CD4-positive, alpha-beta T cell treated with Interleukin-15 for 1 hour (primary cell): Measurements from ENCODE around the gene FCAMR.
"Not testable (repeated sequence)": the region's sequence is repeated elsewhere in the genome, so short reads cannot be mapped to it uniquely, and the experiment has no call there.

Experiments
- DNase-seq: peaks from one replicate; pipeline ENCODE4 v3.0.0-alpha.2; 2020

FCAMR gene

DNA sequence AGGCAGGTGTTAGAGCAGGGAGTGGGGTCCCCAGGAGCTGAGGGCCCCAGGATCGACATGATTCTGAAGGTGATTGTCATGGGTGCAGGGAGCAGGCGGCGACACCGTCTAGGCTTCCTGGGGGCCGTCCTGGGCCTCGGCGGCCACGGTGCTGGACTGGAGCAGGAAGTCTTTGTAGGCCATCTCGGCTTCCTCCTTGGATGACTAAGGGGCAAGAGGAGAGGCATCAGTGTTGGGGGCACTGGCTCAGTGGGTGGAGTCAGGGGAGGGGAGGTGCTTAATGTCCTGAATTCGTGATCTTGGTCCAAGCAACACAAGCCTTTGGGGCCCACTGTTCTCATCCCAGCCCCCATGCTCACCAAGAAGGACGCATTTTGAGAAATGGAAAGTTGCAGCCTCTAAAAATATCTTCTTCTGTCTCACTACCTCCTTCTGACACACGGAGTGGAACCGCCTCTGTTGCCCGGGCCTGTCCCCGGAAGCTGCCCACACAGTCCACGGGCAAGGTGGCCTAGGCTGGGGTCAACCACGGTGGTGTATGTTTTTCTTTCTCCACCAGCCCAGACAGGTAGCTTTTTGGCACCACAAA, 40.0 kb downstream of the FCAMR start:
- peak; percentile 74 for DNase-seq

DNA sequence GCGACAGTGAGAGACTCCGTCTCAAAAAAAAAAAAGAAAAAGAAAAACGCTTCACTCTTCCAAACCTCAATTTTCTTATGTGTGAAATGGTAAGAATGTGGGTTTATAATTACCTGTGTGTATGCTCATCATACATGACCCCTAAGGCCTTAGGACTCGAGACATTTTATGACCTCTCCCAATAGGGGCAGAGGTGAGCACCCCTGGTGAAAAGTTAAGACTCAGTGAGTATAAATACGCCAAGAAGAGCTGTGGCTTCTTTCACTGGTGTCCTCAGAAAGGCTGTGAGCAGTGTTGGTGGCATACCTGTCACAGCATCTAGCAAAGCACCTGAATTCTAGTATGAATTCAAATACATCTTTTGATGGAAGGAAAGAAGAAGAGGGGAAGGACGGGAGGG, 40.7 kb downstream of the FCAMR start:
- no peak for DNase-seq

DNA sequence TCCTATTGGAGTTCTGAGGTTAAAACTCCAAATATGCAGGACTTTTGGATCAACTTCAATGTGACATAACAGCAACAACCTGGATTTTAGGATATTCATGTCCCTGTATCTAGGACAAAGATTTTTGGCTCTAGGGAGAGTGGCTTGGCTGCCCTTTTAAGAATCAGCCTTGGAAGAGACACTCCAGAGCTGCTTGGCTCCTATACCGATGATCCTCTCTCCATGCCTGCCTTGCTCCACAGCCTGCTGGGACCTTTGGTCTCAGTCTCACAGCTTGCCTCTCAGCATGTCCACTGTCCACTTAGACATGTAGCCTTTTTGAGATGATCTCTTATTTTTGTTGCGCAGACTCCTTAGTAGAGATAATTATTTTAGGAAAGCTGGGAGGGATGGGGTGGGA, 44.0 kb downstream of the FCAMR start:
- no peak for DNase-seq

DNA sequence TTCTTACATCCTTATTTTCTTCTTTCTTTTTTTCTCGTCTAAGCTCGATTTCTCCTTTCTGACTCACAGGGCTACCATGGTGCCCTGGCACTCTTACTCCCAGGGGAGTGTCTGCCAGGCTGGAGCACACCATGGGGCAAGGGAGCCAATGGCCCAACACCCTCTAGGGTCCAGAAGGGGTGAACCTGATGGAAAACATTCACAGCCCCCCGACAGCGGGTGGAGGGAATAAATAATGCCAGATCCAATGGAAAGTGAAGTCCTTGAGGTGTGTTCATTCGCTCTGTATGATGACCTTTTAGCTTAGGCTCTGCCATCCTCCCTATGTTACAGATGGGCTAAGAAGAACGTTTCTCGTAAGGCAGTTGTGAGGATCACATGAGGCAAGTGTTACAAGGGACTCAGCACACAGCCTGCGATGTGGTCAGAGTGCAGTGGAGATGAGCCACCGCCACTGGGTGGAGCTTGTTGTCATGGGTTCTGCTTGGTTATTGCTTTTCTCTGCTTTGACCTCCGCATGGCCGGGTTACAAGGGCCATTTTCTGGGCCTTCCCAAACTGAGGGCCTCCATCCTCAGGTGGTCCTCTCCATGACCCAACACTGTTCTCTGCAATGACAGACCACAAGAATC, 45.0 kb downstream of the FCAMR start:
- peak; percentile 84 for DNase-seq

DNA sequence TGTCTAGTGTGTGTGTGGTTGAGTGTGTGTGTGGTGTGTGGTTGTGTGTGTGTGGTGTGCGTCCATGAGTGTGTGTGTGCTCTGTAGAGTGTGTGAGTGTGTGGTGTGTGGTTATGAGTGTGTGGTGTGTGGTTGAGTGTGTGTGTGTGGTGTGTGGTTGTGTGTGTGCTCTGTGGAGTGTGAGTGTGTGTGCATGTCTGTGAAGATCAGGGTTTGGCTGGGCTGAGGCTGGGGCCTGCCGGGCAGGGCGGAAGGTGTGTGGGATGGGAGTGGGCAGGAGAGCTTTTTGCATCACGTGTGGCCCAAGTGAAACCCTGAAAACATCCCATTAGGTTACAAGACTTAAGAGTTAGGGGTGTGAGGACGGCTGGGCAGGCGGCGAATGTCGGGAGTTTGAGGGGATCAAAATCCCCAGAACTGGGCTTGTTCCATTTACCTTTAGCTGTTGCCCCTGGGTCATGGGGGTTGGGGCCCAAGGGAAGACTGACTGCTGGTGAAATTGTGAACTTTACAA, 45.6 kb downstream of the FCAMR start:
- DNase-seq, result peak; percentile 43

DNA sequence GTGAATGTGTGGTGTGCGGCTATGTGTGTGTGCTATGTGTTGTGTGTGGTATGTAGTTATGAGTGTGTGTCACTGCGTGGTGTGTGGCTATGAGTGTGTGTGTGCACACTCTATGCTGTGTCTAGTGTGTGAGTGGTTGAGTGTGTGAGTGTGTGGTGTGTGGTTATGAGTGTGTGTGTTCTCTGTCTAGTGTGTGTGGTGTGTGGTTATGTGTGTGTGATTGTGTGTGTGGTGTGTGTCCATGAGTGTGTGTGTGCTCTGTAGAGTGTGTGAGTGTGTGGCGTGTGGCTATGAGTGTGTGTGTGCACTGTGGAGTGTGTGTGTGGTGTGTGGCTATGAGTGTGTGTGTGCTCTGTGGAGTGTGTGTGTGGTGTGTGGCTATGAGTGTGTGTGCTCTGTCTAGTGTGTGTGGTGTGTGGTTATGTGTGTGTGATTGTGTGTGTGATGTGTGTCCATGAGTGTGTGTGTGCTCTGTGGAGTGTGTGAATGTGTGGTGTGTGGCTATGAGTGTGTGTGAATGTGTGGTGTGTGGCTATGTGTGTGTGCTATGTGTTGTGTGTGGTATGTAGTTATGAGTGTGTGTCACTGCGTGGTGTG, 46.2 kb downstream of the FCAMR start:
- not testable (repeated sequence) for DNase-seq

DNA sequence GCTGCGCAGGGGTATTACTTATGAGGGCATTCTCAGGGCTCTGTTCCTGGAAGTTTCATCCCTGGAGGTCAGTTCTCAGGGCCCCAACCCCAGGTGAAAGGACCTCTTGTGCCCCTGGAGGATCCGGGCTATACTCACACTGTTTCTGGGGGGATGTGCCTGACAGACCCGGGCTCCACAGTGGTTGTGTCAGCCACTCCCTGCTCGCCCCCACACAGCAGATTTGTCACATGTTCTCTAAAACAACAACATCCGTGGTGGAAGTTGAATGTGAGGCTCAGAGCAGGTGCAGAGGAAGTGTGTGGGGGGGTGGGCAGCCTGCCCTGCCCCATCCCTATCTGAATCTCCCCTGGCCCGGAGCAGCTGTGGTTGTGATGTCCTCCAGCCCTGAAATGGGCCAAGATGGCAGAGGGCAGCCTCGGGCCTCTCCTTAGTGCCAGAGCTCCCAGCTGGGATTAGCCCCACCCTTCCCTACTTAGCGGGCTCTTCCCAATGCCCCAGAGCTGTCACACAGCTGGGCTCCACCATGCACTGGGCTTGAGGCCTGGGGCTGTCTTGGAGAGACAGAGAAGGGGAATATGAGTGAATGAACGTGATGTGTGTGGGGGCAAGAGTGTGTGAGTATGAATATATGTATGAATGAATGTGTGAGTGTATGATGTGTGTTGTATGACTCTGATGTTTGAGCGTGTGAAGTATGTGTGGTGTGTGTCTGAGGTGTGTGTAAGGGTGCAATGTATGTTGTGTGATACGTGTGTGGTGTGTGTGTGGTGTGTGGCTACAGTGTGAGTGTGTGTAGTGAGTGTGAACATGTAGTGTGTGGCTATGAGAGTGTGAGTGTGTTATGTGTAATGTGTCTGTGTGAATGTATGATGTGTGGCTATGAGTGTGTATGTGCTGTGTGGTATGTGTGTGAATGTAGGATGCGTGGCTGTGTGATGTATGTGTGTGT, 47.0 kb downstream of the FCAMR start:
- peak; percentile 89 for DNase-seq

DNA sequence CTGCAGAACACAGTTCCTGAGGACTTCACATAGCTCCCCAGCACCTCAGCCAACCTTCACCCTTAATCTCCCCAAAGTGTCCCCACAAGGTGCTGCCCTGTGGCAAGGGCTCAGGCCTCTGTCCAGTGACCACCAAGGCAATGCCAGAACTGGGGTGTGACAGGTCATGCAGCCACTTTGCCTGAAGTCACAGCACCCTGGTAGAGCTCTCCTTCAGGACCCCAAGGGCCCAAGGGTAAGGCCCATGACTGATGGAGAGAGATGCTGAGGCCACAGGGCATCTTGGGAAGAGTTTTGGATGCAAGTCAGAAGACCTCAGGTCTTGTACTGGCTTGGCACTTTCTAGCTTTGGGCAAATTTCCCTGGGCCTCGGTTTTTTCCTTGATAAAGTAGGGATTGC, 47.7 kb downstream of the FCAMR start:
- DNase-seq, result no peak

DNA sequence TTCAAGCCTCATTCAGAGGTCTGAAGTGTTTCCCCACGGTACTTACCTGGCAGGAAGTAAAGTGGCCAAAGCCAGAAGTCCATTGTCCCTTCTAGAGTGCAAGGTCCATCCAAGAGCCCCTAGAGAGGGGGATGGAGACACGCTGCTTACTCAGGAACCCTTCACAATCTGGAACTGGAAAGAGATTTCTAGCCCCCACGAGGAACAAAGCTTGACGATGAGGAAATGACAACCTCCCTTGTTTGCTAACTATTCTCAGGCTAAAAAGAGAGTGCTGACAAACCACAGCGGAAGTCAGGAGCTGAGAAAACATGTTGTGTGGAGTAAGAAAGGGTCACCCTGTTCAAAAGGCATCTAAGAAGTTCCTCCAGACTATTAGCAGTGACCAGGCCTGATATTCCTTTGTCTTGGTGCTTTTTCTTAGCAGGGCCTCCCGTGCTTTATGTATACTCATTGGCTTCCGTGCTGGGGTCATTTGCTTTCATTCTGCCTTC, 48.4 kb downstream of the FCAMR start, which contains the start of gene FCMR:
FCMR (minus strand) TSS at position 170 of the 494 bp plus-strand sequence; CDS start at position 83, 87 bp downstream.
- DNase-seq, result peak; percentile 64

DNA sequence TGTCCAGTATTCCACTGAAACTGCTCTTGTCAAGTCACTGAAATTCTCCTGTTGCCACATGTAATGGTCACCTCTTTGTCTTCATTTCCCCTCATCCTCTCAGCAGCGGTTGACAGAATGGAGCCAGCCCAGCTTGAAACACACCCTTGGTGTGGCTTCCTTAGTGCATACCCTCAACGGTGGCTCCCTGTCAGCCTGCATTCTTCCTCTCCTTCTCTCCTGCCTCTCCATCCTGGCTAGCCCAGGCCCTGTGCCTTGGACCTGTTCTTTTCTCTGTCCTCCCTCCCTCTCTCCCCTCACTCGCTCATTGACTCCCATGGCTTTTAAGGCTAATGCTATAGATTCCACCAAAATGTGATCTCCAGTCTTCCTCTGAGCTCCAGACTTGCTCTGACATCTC, 52.2 kb downstream of the FCAMR start:
- DNase-seq, result no peak

DNA sequence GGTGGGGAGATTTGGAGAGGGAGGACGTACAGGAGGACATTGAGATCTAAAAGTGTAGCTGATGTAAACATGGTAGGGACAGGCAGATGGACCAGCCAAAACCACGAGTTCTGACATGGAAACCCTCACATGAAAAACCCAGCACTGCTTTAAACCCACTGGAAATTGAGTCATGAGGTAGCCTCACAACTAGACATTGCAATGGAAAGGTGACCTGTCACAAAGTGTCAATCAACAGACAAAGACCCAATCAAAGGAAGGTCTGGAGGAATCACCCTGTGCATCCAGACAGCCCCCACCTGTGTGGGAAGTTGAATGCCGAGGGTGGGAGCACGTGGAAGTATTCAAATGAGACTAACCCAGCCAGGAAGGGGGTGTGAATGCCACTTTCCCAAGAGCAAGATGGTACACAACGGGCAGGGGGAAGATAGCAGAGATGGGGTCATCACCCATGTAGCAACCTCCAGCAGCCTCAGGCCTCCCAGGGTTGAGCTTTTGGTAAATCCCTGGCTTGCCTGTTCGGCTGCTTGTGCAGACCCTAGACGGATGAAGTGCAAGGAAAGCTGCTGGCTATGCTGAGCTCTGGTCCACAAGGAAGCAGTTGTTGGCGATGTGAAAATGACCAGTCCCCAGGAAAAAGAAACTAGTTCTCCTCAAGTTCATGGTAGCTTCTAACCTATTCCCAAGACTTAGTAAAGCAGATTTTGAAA, 54.1 kb downstream of the FCAMR start:
- DNase-seq, result no peak

DNA sequence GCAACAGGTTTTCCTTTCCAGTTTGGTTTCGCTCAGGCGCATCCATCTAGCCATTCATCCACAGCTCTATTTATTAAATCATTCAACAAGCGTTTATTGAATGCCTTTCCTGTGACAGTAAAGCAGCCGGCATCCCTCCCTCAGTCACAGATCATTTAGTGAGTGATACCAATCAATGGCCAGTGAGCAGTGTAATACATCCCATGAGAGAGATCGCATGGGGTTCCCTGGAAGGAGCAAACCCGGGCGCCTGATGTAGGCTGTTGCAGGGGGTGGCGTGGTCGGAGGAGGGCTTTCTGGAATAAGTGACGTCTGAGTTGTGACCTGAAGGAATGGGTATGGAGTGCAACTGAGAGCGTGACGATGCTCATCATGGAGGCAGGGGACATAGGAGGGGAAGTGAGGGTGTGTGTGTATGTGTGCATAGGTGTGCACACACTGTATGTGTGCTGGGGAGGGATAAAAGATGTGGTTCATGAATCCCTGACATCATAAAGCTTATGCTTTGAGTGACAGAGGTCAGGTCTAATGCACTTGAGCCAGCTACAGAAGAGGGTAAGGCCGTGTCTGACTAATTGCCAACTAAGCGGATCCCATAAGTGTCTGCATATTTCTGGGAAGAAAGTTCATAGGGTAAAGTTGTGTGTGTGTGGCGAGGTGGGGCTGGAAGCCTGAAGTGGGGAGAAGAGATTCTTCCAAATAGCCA, 55.1 kb downstream of the FCAMR start:
- no peak for DNase-seq

DNA sequence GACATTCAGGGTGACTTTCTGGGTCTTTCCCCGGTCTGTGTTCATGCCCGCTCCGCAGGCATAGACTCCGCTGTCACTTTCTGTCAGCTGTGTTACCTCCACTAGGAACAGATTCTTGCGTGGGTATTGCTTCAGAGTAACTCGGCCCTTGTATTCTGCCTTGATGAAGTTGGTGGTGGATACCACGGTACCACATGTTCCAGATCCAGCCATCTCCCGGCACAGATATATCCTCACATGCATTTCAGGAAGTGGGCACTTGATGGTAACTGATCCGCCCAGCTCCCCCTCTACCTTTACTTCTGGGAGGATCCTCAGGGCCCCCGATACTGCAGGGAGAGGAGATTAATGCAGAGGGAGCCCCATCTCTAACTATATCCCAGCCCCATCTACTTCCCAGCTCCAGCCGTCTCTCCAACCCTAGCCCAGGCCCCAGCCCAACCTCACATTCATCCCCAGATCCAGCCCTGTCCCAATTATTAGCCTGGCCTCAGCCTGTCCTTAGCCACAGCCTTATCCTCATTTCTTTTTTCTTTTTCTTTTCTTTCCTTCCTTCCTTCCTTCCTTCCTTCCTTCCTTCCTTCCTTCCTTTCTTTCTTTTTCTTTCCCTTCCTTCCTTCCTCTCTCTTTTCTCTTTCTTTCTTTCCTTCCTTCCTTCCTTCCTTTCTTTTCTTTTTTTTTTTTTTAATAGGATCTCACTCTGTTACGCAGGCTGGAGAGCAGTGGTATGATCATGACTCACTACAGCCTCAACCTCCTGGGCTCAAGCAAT, 56.3 kb downstream of the FCAMR start:
- DNase-seq, result no peak

DNA sequence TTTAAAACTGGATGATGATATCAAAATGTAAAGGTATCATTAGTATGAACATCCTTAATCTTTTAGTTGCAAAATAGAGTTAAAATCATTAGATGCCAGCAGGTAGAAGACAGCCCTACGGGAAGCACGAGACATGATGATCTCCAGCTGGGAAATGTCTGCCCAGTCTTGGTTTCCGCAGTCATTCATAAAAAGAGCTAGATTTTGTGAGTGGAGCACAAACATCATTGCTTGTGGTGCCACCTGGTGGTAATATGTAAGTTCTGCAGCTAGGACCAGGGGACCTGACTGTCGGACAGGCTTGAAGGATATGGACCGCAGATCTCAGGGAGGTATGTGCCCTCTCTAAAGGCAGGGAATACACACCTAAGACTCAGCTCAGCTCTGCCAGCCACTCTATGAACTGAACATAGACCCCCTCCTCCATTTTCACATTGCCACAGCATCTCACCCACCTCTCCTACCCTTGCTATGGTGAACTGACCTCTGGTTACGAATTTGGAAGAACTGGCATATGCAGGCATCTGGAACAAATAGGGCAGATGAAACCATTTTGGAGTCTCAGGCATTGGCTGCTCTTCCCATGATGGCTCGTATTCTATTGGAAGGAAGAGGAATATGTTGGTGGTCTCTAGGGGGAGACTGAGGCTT, 57.7 kb downstream of the FCAMR start:
- DNase-seq, result peak; percentile 67

DNA sequence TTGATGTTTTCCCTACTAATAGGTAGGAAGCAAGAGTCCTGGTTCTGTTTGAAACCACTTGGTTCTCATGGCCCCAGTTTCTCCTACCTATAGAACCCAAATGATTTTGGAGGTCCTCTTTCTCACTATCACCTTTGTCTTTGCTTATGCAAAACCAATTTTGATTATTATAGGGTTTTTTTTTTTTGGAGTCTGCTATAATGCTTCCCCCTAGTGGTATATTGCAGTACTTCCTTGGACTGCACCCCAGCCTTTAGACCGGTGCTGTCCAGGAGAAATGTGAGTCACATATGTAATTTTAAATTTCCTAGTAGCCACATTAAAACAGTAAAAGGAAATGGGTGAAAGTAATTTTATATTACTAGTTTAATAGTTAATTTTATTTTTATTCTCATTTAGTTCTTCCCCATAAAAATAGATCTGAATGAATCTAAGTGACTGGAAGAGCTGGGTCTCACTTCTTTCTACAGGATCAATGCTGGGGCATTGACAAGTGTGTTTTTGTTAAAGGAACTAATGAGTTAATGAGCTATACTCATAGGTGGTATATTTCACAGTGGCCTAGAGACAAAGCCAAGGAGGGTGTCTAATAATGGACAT, 59.1 kb downstream of the FCAMR start:
- DNase-seq, result no peak

DNA sequence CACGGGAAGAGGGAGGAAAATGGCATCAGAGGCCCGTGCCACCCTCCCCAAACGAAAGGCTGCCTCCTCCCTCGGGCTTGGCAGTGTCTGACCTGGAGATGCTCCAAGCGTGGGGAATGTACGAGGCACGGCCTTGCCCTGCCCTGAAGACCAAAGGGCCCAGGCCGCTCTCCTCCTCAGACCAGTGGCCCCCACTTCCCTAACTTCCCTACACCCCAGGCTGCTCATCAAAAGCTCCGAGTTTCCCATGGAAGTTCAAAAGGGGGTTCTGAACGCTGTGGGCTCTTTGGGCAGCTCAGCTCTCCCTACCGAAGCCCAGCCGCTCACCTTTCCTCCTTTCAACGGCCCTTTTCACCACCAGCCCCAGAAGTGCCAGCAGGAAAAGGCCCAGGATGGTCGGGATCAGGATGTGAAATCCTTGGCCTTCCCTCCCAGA, 60.4 kb downstream of the FCAMR start:
- no peak for DNase-seq

DNA sequence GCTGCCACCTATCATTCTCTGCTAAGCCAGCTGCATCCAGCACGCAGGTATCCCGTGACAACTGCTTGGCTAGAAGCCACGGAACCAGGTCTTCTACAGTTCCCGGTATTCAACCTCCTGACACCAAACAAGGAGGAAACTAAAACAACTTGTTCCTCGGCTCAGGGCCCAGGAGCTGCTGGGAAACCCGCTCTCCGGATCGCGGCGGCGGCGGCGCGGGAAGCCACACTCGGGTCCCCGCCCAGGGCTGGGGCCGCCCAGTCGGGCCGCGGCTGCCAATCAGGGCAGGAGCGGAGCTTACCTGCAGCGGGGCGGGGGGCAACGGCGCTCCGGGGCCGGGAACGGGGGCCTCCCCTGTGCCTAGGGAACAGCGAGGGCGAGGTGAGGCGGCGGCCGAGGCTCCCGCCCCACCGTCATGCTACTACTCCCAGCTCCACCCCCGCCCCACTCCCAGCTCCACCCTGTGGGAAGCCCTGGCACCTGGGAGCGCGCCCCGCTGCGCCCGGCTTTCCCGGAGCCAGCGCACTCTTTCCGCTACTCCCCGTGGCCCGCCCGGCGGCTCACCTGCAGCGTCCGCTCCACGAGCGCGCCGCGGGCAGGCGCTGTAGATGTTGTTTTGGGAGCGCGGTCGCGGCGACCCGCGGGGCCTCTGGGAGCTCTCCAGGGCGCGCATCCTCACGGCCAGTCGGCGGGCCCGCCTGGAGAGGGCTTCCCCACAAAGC, 60.9 kb downstream of the FCAMR start:
- peak; percentile 34 for DNase-seq

DNA sequence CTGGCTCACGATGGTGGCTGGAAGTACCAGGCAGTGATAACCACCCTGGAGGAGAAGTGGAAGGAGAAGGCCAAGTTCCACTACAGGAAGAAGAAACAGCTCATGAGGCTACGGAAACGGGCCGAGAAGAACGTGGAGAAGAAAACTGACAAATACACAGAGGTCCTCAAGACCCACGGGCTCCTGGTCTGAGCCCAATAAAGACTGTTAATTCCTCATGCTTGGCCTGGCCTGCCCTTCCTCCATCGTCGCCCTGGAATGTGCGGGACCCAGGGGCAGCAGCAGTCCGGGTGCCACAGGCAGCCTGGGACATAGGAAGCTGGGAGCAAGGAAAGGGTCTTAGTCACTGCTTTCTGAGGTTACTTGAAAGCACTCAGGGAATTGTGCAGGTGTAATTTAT, 62.2 kb downstream of the FCAMR start:
- no peak for DNase-seq
